ENCODE results near the gene NAA10. TPM values are rescaled to one million over a fixed set of nuclear protein-coding genes. Genes with fewer than 3 reads are reported as not detected.

Gene NAA10
- total and polyA plus RNA-seq, 5 donors from 2014 or later = 70.0 to 99.8 (median 77.0) TPM

GRCh38 chrX:153951683-153952372 is 17.0 kb upstream of the NAA10 start:
- no peak overlapping the region for H3K4me3 ChIP-seq (ENCODE audit: low read depth, low read length)
- peaks cover 14% of the 10 kb centered on the region for H3K4me1 ChIP-seq (ENCODE audit: control insufficient read depth, insufficient read depth, low read length, poor library complexity, severe bottlenecking)
- Mint-ChIP-seq H3K36me3 (peaks cover 23% of the 10 kb centered on the region), H3K9me3 (peaks cover 0 to 2% (median 0%) of the 10 kb centered on the region in 7 donors), H3K27me3 (no peaks in the 10 kb centered on the region), H3K4me3 (no peak overlapping the region), H3K27ac (no peak overlapping the region), H3K4me1 (peaks cover 2 to 16% (median 8%) of the 10 kb centered on the region in 4 donors)
- no peak for DNase-seq
- no peaks in the 10 kb centered on the region for H3K9me3 ChIP-seq (ENCODE audit: control insufficient read depth in 2 of 2, low read length in 2 of 2)
- no peaks in the 10 kb centered on the region for H3K27me3 ChIP-seq (ENCODE audit: control insufficient read depth, insufficient read depth, low read length)
- no peak for ATAC-seq (ENCODE audit: low read depth in 2 of 2)
- no peak overlapping the region for H3K27ac ChIP-seq (ENCODE audit: insufficient read depth, low read length, poor library complexity, severe bottlenecking)
- peaks cover 36% of the 10 kb centered on the region for H3K36me3 ChIP-seq (ENCODE audit: control insufficient read depth, insufficient read depth, low read length)

GRCh38 chrX:153950127-153950526 is 15.3 kb upstream of the NAA10 start:
- Histone ChIP-seq H3K4me3 (ENCODE audit: low read depth, low read length) (no peak overlapping the region), H3K27me3 (ENCODE audit: control insufficient read depth, insufficient read depth, low read length) (no peaks in the 10 kb centered on the region), H3K27ac (ENCODE audit: insufficient read depth, low read length, poor library complexity, severe bottlenecking) (no peak overlapping the region), H3K9me3 (ENCODE audit: control insufficient read depth in 2 of 2, low read length in 2 of 2) (no peaks in the 10 kb centered on the region), H3K4me1 (ENCODE audit: control insufficient read depth, insufficient read depth, low read length, poor library complexity, severe bottlenecking) (peaks cover 14% of the 10 kb centered on the region), H3K36me3 (ENCODE audit: control insufficient read depth, insufficient read depth, low read length) (peaks cover 25% of the 10 kb centered on the region)
- DNase-seq (no peak), ATAC-seq (ENCODE audit: low read depth in 2 of 2) (no peak)
- Mint-ChIP-seq H3K4me1 (peaks cover 2 to 23% (median 8%) of the 10 kb centered on the region in 4 donors), H3K36me3 (peaks cover 17% of the 10 kb centered on the region), H3K27me3 (no peaks in the 10 kb centered on the region), H3K27ac (no peak overlapping the region), H3K4me3 (no peak overlapping the region), H3K9me3 (peaks cover 0 to 2% (median 0%) of the 10 kb centered on the region in 7 donors)

- Histone ChIP-seq H3K36me3 (ENCODE audit: control insufficient read depth, insufficient read depth, low read length) (peaks cover 25% of the 10 kb centered on the region), H3K9me3 (ENCODE audit: control insufficient read depth in 2 of 2, low read length in 2 of 2) (no peaks in the 10 kb centered on the region), H3K4me3 (ENCODE audit: low read depth, low read length) (no peak overlapping the region), H3K27me3 (ENCODE audit: control insufficient read depth, insufficient read depth, low read length) (no peaks in the 10 kb centered on the region), H3K27ac (ENCODE audit: insufficient read depth, low read length, poor library complexity, severe bottlenecking) (no peak overlapping the region), H3K4me1 (ENCODE audit: control insufficient read depth, insufficient read depth, low read length, poor library complexity, severe bottlenecking) (peaks cover 21% of the 10 kb centered on the region)
- peaks cover 0 to 2% (median 0%) of the 10 kb centered on the region in 7 donors for H3K9me3 Mint-ChIP-seq
- peak overlapping the region in 1 of 3 donors; percentile 36 for H3K27ac Mint-ChIP-seq
- no peaks in the 10 kb centered on the region for H3K27me3 Mint-ChIP-seq
- DNase-seq = no peak
- H3K4me3 Mint-ChIP-seq = no peak overlapping the region
- peaks cover 17% of the 10 kb centered on the region for H3K36me3 Mint-ChIP-seq
- peaks cover 2 to 27% (median 8%) of the 10 kb centered on the region in 4 donors for H3K4me1 Mint-ChIP-seq
- no peak for ATAC-seq (ENCODE audit: low read depth in 2 of 2)
Observed at GRCh38 chrX:153948847-153949805, 14.3 kb upstream of the NAA10 start.

- Mint-ChIP-seq H3K27ac (no peak overlapping the region), H3K9me3 (peaks cover 0 to 2% (median 0%) of the 10 kb centered on the region in 7 donors), H3K36me3 (peaks cover 17% of the 10 kb centered on the region), H3K27me3 (no peaks in the 10 kb centered on the region), H3K4me1 (peaks cover 2 to 30% (median 6%) of the 10 kb centered on the region in 4 donors), H3K4me3 (peak overlapping the region in 1 of 4 donors; percentile 69)
- Histone ChIP-seq H3K4me3 (ENCODE audit: low read depth, low read length) (no peak overlapping the region), H3K9me3 (ENCODE audit: control insufficient read depth in 2 of 2, low read length in 2 of 2) (no peaks in the 10 kb centered on the region), H3K27ac (ENCODE audit: insufficient read depth, low read length, poor library complexity, severe bottlenecking) (no peak overlapping the region), H3K27me3 (ENCODE audit: control insufficient read depth, insufficient read depth, low read length) (no peaks in the 10 kb centered on the region), H3K36me3 (ENCODE audit: control insufficient read depth, insufficient read depth, low read length) (peaks cover 25% of the 10 kb centered on the region), H3K4me1 (ENCODE audit: control insufficient read depth, insufficient read depth, low read length, poor library complexity, severe bottlenecking) (peaks cover 25% of the 10 kb centered on the region)
- no peak for ATAC-seq (ENCODE audit: low read depth in 2 of 2)
- no peak for DNase-seq
Observed at GRCh38 chrX:153948002-153948466, 13.2 kb upstream of the NAA10 start.

GRCh38 chrX:153947009-153947769 is 12.4 kb upstream of the NAA10 start:
- Histone ChIP-seq H3K9me3 (ENCODE audit: control insufficient read depth in 2 of 2, low read length in 2 of 2) (no peaks in the 10 kb centered on the region), H3K27ac (ENCODE audit: insufficient read depth, low read length, poor library complexity, severe bottlenecking) (peak overlapping the region; percentile 47), H3K4me1 (ENCODE audit: control insufficient read depth, insufficient read depth, low read length, poor library complexity, severe bottlenecking) (peaks cover 24% of the 10 kb centered on the region), H3K27me3 (ENCODE audit: control insufficient read depth, insufficient read depth, low read length) (no peaks in the 10 kb centered on the region), H3K36me3 (ENCODE audit: control insufficient read depth, insufficient read depth, low read length) (peaks cover 25% of the 10 kb centered on the region), H3K4me3 (ENCODE audit: low read depth, low read length) (no peak overlapping the region)
- H3K27ac Mint-ChIP-seq = peak overlapping the region in 2 of 3 donors; percentile 13 to 26
- peaks cover 0 to 2% (median 0%) of the 10 kb centered on the region in 7 donors for H3K9me3 Mint-ChIP-seq
- peaks cover 17% of the 10 kb centered on the region for H3K36me3 Mint-ChIP-seq
- peak overlapping the region in 2 of 4 donors; percentile 22 to 82 for H3K4me3 Mint-ChIP-seq
- ATAC-seq (ENCODE audit: low read depth in 2 of 2) (peak; percentile 86), DNase-seq (peak; percentile 62 to 87 (median 79))
- H3K27me3 Mint-ChIP-seq = no peaks in the 10 kb centered on the region
- peaks cover 2 to 30% (median 6%) of the 10 kb centered on the region in 4 donors for H3K4me1 Mint-ChIP-seq

- ATAC-seq (ENCODE audit: low read depth in 2 of 2) (no peak), DNase-seq (no peak)
- Histone ChIP-seq H3K27ac (ENCODE audit: insufficient read depth, low read length, poor library complexity, severe bottlenecking) (no peak overlapping the region), H3K4me3 (ENCODE audit: low read depth, low read length) (no peak overlapping the region), H3K4me1 (ENCODE audit: control insufficient read depth, insufficient read depth, low read length, poor library complexity, severe bottlenecking) (peaks cover 24% of the 10 kb centered on the region), H3K9me3 (ENCODE audit: control insufficient read depth in 2 of 2, low read length in 2 of 2) (no peaks in the 10 kb centered on the region), H3K36me3 (ENCODE audit: control insufficient read depth, insufficient read depth, low read length) (peaks cover 23% of the 10 kb centered on the region), H3K27me3 (ENCODE audit: control insufficient read depth, insufficient read depth, low read length) (no peaks in the 10 kb centered on the region)
- Mint-ChIP-seq H3K27me3 (no peaks in the 10 kb centered on the region), H3K9me3 (peaks cover 0 to 2% (median 0%) of the 10 kb centered on the region in 7 donors), H3K4me3 (peak overlapping the region in 1 of 4 donors; percentile 50), H3K36me3 (peaks cover 14% of the 10 kb centered on the region), H3K27ac (peak overlapping the region in 1 of 3 donors; percentile 78), H3K4me1 (peaks cover 2 to 32% (median 6%) of the 10 kb centered on the region in 4 donors)
Observed at GRCh38 chrX:153945956-153946943, 11.4 kb upstream of the NAA10 start.
